Measurements from ENCODE around the gene AK3. TPM values are rescaled to one million over a fixed set of nuclear protein-coding genes. Genes with fewer than 3 reads are reported as not detected.
"Not testable (repeated sequence)": the region's sequence is repeated elsewhere in the genome, so short reads cannot be mapped to it uniquely, and the experiment has no call there.

AK3 gene
- total RNA-seq (ENCODE audit: low replicate concordance): 47.4 and 74.1 TPM in 2 replicates

DNA sequence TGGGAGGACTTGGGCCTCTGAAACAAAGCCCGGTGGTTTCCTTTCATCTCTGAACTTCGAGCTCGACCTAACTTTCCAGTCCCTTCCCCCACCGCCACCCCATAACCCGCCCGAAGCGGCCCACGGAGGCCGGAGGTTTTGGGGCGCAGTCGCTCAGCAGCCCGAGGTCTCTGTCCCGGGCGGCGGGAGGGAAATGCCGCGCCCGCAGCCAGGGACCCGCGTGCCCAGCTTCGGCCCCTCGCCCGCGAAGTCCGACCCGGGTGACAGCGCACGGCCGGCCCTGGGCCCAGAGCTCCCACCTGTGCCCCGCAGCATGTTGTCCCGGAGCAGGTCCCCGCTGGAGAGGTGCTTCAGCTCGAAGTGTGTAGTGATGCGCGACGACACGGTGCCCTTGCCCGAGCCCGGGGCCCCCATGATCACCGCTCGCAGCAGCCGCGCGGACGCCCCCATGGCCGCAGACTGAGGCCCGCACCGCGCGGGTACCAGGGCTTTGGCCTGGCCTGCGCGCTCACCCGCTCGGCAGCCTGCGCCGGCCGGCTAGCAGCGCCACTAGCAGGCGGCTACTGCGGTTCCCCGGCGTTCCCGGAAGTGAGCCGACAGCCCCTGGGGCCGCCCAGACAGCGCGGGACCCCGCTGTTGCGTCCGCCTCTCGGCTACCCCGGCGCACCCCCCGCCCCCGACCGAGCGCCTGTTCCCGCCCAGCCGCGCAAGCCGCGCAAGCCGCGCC lies at the start of gene AK3:
Gene AK3 (minus strand): TSS at position 565 of the 727 bp plus-strand sequence. CDS start 115 bp downstream, at position 450.
- peak; percentile 79 for DNase-seq (ENCODE audit: low read depth)
- TF ChIP-seq CTCF (IDR thresholded peaks at IDR 0.05; ENCODE audit: insufficient read depth, low read length): peak; percentile 9

DNA sequence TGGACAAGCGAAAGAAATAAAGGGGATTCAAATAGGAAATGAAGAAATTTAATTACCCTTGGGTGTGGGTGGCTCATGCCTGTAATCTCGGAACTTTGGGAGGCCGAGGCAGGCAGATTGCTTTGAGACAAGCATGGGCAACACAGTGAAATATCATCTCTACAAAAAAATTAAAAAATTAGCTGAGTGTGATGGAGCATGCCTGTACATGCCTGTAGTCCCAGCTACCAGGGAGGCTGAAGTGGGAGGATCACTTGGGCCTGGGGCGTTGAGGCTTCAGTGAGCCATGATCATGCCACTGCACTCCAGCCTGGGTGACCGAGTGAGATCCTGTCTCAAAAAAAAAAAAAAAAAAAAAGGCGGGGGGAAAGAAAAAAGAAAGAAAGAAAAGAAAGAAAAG lies 47.7 kb upstream of the AK3 start:
- DNase-seq (ENCODE audit: low read depth): no peak
- H3K4me3 ChIP-seq (ENCODE audit: low read depth, low read length): no peak overlapping the region
- TF ChIP-seq CTCF (IDR thresholded peaks at IDR 0.05; ENCODE audit: insufficient read depth, low read length): no peak

More for the DNA sequence above, at the start of gene AK3:
- H3K4me3 ChIP-seq (ENCODE audit: low read depth, low read length): peak within 1 kb of the TSS; percentile 85

DNA sequence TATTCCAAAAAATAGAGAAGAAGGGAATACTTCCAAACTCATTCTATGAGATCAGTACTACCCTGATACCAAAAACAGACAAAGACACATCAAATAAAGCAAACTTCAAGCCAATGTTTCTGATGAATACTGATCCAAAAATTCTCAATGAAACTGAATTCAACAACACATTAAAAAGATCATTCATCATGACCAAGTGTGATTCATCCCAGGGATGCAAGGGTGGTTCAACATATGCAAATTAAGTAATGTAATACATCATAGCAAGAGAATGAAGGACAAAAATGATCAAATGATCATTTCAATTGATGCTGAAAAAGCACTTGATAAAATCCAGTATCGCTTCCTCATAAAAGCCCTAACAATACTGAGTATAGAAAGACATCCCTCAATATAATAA lies 46.9 kb upstream of the AK3 start:
- no peak for DNase-seq (ENCODE audit: low read depth)
- no peak overlapping the region for H3K4me3 ChIP-seq (ENCODE audit: low read depth, low read length)
- no peak for TF ChIP-seq CTCF (IDR thresholded peaks at IDR 0.05; ENCODE audit: insufficient read depth, low read length)

DNA sequence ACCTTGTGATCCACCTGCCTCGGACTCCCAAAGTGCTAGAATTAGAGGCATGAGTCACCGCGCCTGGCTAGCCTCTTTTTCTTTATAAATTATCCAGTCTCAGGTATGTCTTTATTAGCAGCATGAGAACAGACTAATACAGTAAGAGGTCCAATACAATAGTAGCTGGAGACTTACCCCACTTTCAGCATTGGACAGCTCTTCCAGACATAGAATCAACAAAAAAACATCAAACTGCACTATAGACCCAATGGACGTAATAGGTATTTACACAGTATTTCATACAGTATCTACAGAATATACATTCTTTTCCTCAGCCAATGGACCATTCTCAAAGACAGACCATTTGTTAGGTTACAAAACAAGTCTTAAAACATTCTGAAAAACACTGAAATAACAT lies 45.6 kb upstream of the AK3 start:
- TF ChIP-seq CTCF (IDR thresholded peaks at IDR 0.05; ENCODE audit: insufficient read depth, low read length): no peak
- H3K4me3 ChIP-seq (ENCODE audit: low read depth, low read length): no peak overlapping the region
- no peak for DNase-seq (ENCODE audit: low read depth)

GRCh38 chr9:4784403-4784802 lies 43.4 kb upstream of the AK3 start:
- TF ChIP-seq CTCF (IDR thresholded peaks at IDR 0.05; ENCODE audit: insufficient read depth, low read length): no peak
- H3K4me3 ChIP-seq (ENCODE audit: low read depth, low read length): no peak overlapping the region
- DNase-seq (ENCODE audit: low read depth): no peak

GRCh38 chr9:4783191-4783590 lies 42.2 kb upstream of the AK3 start:
- not testable (repeated sequence) for H3K4me3 ChIP-seq (ENCODE audit: low read depth, low read length); DNase-seq (ENCODE audit: low read depth)

- H3K4me3 ChIP-seq (ENCODE audit: low read depth, low read length): no peak overlapping the region
- no peak for DNase-seq (ENCODE audit: low read depth)
- no peak for TF ChIP-seq CTCF (IDR thresholded peaks at IDR 0.05; ENCODE audit: insufficient read depth, low read length)
Measured at GRCh38 chr9:4781408-4781807, 40.4 kb upstream of the AK3 start.
